PC-9 (cell line): ENCODE results near the gene LDLRAD3.

Source experiments
- CTCF ChIP-seq: fragments of 200-600 bp; sonication (generic); conservative IDR thresholded peaks from 2 replicates; pipeline ENCODE4 v1.6.1; 2017; ENCODE audit warnings: mixed run types, antibody characterized with exemption, mild to moderate bottlenecking, moderate library complexity
- EZH2 ChIP-seq: fragments of 200-600 bp; sonication (generic); IDR thresholded peaks from 2 replicates; pipeline ENCODE4 v1.8.0; 2017; ENCODE audit warnings: antibody characterized with exemption, low read depth

- TF ChIP-seq CTCF (no peak), EZH2 (no peak)
These were observed 313.5 kb downstream of the LDLRAD3 start for GRCh38 chr11:36257351-36257750.
